Measurements from ENCODE around the gene CSDE1.
"Not testable (repeated sequence)": the region's sequence is repeated elsewhere in the genome, so short reads cannot be mapped to it uniquely, and the experiment has no call there.

The CSDE1 gene

DNA sequence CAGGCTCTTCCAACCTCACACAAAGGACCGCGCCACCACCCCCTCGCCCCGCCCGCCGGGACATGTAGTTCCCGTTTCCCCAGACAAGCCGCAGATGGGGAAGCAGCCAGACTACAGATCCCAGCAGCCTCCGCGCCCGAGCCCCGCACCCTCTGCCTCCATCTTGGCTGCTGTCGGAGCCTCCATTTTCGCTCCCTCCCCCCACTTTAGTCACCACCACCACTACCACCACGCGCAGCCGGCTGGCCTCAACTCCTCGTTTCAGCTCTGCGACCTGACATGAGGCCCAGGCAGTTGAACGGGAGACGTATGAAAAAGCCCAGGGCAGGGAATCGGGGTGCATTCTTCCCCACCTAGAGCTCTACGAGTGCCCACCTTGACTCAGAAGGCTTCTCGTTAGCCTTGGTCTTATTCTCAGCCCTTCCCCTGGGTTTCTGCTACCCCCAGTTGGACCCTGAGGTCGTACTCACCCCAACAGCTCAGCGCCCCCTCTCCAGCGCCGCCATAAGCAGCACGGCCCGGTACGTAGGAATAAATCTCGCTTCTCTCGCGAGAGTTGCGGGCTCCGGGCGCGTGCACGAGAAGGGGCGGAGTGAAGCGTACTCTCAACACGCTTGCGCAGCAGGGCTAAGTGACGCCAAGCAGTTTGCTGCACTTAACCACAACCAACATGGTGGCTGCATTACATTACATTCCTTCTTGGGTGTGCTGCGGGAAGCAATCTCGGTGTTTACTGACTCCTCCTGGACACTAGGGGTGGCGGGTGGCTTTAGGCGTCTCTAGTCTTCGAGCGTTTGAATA lies at the start of gene CSDE1:
Gene CSDE1 (minus strand): TSS at position 530 of the 801 bp plus-strand sequence. CDS start 18,094 bp downstream, outside the sequence.
- peak; percentile 94 for DNase-seq

DNA sequence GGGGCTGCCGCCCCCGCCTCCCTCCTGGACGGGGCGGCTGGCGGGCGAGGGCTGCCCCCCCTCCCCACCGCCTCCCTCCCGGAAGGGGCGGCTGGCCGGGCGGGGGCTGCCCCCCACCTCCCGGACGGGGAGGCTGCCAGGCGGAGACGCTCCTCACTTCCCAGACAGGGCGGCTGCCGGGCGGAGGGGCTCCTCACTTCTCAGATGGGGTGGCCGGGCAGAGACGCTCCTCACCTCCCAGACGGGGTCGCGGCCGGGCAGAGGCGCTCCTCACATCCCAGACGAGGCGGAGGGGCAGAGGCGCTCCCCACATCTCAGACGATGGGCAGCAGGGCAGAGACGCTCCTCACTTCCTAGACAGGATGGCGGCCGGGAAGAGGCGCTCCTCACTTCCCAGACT lies 46.7 kb upstream of the CSDE1 start:
- not testable (repeated sequence) for DNase-seq

GRCh38 chr1:114803001-114803400 lies 45.2 kb upstream of the CSDE1 start:
- peak; percentile 97 for DNase-seq

DNA sequence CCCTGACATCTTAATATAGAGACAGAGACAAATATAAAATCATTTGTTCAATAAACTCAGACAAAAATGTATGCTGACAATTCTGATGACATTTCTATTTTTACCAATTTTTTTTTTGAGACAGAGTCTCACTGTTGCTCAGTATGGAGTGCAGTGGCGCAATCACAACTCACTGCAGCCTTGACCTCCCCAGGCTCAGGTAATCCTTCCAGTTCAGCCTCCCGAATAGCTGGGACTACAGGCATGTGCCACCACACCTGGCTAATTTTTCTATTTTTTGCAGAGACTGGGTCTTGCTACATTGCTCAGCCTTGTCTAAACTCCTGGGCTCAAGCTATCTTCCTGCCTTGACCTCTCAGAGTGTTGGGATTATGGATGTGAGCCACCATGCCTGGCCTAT lies 36.3 kb upstream of the CSDE1 start:
- DNase-seq: no peak

GRCh38 chr1:114790581-114790980 lies 32.8 kb upstream of the CSDE1 start:
- DNase-seq: not testable (repeated sequence)

DNA sequence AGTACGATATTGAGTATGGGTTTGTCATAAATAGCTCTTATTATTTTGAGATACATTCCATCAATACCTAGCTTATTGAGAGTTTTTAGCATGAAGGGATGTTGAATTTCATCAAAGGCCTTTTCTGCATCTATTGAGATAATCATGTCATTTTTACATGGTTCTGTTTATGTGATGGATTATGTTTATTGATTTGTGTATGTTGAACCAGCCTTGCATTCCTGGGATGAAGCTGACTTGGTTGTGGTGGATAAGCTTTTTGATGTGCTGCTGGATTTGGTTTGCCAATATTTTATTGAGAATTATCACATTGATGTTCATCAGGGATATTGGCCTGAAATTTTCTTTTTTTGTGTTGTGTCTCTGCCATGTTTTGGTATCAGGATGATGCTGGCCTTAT lies 28.7 kb upstream of the CSDE1 start:
- DNase-seq: not testable (repeated sequence)

DNA sequence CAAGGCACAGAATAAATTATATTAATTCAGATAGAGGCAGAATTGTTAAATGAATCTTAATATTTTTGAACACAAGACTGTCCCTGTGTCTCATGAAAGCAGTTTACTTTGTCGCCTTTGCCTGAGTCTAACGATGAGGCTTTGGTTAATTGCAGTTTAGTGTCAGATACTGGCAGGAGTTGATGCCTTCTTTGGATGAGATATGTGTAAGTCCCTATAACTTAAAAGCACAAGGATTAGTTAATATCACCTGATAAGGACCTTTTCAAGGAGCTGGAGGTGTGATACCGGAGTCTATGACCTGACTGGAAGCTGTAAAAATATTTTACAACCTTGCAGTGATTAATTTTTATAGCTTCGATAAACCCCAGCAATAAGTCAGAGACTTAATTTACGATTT lies 24.7 kb upstream of the CSDE1 start:
- DNase-seq: no peak

DNA sequence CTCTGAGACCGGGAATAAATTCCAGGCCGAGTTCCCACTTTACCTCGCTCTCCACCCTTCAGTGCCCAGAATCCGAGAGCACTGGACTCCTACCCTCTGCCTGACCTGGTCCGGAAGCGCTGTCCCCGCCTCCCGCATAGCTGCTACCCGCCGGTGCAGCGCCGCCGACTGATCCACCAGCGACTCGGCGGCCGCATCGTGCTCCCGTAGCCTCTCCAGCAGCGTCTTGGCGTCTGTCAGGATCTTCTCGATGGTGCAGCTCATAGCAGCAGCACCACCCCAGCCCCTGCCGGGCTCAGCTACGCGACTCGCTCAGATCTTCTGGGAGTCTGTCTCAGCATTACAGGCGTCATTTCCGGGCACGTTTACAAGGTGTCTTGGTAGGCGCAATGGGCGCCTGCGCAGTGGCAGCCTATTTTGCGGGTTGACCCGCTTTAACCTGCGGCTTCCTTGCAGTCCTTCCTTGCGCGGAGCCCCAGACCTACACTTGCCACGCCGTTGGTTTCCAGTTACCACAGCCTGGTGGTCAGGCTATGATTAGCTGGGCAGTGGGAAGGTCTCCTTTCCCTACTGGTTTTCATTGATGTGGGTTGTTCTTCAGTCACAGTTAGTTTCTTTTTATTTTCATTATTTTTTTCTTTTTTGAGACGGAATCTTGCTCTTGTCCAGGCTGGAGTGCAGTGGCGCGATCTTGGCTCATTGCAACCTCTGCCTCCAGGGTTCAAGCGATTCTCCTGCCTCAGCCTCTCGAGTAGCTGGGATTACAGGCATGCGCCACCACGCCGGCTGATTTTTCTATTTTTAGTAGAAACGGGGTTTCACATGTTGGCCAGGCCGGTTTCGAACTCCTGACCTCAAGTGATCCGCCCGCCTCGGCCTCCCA lies 22.8 kb upstream of the CSDE1 start, which contains the start of gene SIKE1:
Gene SIKE1 (minus strand): TSS at position 342 of the 883 bp plus-strand sequence. CDS start 78 bp downstream, at position 264.
- DNase-seq: peak; percentile 94

DNA sequence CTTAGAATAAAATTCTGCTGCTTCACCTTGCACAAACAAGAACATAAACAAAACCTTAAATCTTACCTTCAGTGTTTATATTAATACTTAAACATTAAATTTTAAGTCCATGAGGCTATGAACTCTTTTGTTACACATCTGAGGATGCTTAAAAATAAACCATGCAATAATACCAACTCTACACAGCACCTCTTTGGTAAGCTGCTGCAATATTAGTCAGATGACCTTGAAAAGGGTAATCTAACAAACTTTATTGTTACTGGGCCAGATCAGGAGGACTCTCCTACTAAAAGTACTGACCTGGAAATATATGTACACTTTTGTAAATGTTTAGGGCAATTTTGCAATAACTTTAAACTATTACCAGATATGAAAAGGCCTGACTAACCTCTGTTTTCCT lies 21.9 kb upstream of the CSDE1 start:
- DNase-seq: no peak

GRCh38 chr1:114776726-114777125 lies 18.9 kb upstream of the CSDE1 start:
- not testable (repeated sequence) for DNase-seq

DNA sequence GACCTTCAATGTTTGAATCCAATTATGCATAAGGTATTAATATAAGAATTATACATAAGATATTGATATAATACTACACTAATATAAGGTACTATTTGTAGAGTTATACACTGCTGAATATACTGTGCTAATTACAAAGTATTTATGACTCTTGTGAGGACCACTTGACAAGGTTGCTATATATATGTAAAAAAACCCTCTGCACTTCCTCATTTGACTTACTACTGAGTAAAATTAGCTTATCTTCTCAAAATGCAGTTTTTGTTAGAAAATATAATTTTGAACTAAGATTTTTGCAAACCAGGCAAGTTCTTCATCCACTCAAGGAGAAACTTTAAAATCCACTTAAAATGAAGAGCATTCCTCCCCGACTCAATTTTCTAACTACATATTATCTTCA lies 14.2 kb upstream of the CSDE1 start:
- no peak for DNase-seq

DNA sequence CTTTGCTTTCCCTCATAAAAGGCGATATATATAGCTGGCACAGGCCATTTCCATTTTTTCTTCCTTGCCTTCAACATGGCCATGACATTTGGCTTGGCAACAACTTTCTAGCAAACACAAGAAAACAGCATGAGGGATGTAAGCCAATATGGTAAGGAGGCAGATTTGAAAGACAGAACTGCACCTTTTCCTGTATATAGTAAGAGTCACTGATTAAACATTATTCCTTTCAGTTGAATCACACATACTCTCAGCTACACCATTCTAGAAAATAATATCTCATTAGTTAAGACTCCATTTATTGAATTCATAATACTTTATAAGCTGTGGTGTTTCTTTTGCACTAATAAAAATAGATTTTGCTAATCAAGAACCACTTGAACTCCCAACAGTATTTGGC lies 13.2 kb upstream of the CSDE1 start:
- no peak for DNase-seq

- no peak for DNase-seq
Measured at GRCh38 chr1:114764689-114765088, 6.9 kb upstream of the CSDE1 start.

- no peak for DNase-seq
Measured at GRCh38 chr1:114758256-114758832, 560 bp upstream of the CSDE1 start.

GRCh38 chr1:114756949-114757454 lies 782 bp downstream of the CSDE1 start:
- no peak for DNase-seq

GRCh38 chr1:114756009-114756892 lies 1.5 kb downstream of the CSDE1 start:
- DNase-seq: no peak

- no peak for DNase-seq
Measured at GRCh38 chr1:114755006-114755931, 2.5 kb downstream of the CSDE1 start.

DNA sequence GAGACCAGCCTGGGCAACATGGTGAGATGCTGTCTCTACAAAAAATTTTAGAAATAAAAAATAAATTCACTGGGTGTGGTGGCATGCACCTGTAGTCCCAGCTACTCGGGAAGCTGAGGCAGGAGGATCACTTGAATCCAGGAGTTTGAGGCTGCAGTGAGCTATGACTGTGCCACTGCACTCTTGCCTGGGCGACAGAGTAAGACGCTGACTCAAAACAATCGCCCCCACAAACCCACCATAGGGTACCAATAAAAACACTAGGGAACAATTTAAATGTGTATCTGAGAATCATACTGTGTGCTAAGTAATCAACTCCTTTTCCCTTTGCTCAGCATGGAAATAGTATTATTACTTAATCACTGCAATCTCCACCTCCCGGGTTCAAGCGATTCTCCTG lies 4.1 kb downstream of the CSDE1 start:
- DNase-seq: not testable (repeated sequence)

DNA sequence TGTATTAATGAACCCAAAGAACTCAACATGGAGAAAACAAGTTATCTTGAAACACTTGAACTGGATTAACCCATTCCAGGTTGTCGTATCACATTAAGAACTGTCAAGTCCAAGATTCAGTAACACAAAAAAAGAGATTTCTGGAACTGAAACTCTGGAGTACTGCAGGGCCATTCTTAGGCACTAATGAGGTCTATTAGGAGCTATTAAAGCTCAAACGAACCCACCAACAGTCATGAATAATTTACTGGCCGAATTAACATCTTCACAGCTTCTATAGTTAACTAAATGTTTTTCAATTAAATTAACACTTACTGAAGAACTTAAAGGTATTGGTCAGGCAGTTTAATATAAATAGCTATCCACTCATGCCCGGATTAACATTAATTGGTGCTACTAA lies 4.6 kb downstream of the CSDE1 start:
- no peak for DNase-seq

GRCh38 chr1:114750780-114751179 lies 7.0 kb downstream of the CSDE1 start:
- no peak for DNase-seq

DNA sequence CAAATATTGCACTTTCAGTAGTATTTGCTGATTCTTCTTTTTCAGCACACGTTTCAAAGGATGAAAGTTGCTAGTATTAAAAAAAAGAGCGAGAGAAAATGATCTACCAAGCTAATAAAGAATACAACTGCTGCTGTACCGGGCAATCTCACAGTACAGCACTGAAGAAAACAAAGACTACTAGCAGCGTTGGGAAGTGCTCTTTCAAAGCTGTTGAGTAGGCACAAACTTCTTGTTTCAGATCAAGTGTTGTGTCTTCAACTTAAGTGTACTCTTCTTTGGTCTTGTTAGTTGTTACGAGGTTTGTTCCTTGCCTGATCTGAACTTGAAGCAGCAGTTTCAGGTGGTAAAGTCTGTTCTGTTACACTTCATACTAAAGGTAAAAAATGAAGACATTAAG lies 7.9 kb downstream of the CSDE1 start:
- DNase-seq: no peak
